ENCODE data around the gene TTLL10. TPM values are rescaled to one million over a fixed set of nuclear protein-coding genes. Genes with fewer than 3 reads are reported as not detected.

The TTLL10 gene
- total and polyA plus RNA-seq, 10 donors: 0.02 to 0.34 (median 0.10) TPM; not detected in 6

GRCh38 chr1:1243266-1243660 lies 69.6 kb downstream of the TTLL10 start:
- Histone ChIP-seq H3K4me3 (no peak overlapping the region), H3K36me3 (no peaks in the 10 kb centered on the region), H3K9me3 (no peaks in the 10 kb centered on the region), H3K4me1 (peaks cover 0 to 28% (median 11%) of the 10 kb centered on the region in 6 donors), H3K27me3 (replicated peaks in 1 of 7) (peaks cover 0 to 93% (median 50%) of the 10 kb centered on the region in 7 donors), H3K27ac (no peak overlapping the region)
- DNase-seq: no peak
- intact Hi-C loops (cut with DNase I; ENCODE audit: low total_unique reads): no loop called here
- no peak for TF ChIP-seq POLR2A (IDR thresholded peaks at IDR 0.05)
- 87 to 95% (median 95%) methylated on average over 4 to 23 of the region's 23 CpGs for WGBS, 5 donors

GRCh38 chr1:1243807-1244191 lies 70.1 kb downstream of the TTLL10 start:
- peaks cover 0 to 88% (median 45%) of the 10 kb centered on the region in 7 donors for H3K27me3 ChIP-seq (replicated peaks in 1 of 7)
- WGBS, 5 donors: 52 to 100% (median 69%) methylated on average over 3 to 23 of the region's 23 CpGs
- no peak overlapping the region for H3K27ac ChIP-seq
- H3K9me3 ChIP-seq: no peaks in the 10 kb centered on the region
- H3K4me1 ChIP-seq: peaks cover 0 to 25% (median 9%) of the 10 kb centered on the region in 6 donors
- intact Hi-C loops (cut with DNase I; ENCODE audit: low total_unique reads): no loop called here
- H3K36me3 ChIP-seq: no peaks in the 10 kb centered on the region
- TF ChIP-seq, protein P1, sequence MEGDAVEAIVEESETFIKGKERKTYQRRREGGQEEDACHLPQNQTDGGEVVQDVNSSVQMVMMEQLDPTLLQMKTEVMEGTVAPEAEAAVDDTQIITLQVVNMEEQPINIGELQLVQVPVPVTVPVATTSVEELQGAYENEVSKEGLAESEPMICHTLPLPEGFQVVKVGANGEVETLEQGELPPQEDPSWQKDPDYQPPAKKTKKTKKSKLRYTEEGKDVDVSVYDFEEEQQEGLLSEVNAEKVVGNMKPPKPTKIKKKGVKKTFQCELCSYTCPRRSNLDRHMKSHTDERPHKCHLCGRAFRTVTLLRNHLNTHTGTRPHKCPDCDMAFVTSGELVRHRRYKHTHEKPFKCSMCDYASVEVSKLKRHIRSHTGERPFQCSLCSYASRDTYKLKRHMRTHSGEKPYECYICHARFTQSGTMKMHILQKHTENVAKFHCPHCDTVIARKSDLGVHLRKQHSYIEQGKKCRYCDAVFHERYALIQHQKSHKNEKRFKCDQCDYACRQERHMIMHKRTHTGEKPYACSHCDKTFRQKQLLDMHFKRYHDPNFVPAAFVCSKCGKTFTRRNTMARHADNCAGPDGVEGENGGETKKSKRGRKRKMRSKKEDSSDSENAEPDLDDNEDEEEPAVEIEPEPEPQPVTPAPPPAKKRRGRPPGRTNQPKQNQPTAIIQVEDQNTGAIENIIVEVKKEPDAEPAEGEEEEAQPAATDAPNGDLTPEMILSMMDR (IDR thresholded peaks at IDR 0.05 in 8 of 11, conservative IDR thresholded peaks at IDR 0.05 in 3 of 11): no peak
- TF ChIP-seq POLR2A (IDR thresholded peaks at IDR 0.05) (no peak), POLR2AphosphoS5 (IDR thresholded peaks at IDR 0.05) (no peak)
- H3K4me3 ChIP-seq: no peak overlapping the region
- DNase-seq: no peak

DNA sequence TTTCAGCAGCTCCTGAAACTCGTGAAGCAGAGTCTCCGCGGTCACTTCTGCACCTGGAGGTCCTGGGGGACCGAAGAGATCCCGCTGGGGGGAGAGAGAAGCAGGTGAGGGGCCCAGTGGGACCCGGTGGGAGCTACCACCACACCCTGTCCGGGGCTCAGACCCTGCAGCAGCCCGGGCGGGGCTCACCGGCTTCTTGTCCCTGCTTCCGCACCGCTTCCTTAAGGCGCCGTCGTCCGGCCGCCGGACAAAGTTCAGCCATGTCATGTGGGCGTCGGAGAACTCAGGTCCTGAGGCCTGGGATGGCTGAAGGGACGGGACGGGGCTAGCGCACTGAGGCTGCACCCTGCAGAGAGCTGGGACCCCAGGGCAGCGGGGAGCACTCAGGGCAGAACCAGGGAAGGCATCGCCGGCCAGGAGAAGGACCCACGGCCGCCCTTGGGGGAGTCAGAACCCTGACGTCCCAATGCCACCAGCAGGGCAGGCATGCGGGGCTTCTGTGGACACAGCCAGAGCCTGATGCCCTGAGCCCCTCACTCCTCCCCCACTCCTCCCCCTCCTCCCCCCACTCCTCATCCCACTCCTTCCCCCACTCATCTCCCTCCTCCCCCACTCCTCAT lies 70.6 kb downstream of the TTLL10 start:
- no peaks in the 10 kb centered on the region for H3K9me3 ChIP-seq
- DNase-seq: no peak
- TF ChIP-seq, protein P1 (IDR thresholded peaks at IDR 0.05 in 8 of 11, conservative IDR thresholded peaks at IDR 0.05 in 3 of 11): no peak
- TF ChIP-seq POLR2AphosphoS5 (IDR thresholded peaks at IDR 0.05) (no peak), POLR2A (IDR thresholded peaks at IDR 0.05) (no peak)
- H3K4me3 ChIP-seq: no peak overlapping the region
- H3K27ac ChIP-seq: no peak overlapping the region
- intact Hi-C loops (cut with DNase I; ENCODE audit: low total_unique reads): no loop called here
- 59 to 75% (median 73%) methylated on average over 25 to 30 of the region's 30 CpGs for WGBS, 5 donors
- H3K4me1 ChIP-seq: peaks cover 0 to 25% (median 9%) of the 10 kb centered on the region in 6 donors
- H3K36me3 ChIP-seq: no peaks in the 10 kb centered on the region
- H3K27me3 ChIP-seq (replicated peaks in 1 of 7): peaks cover 0 to 83% (median 40%) of the 10 kb centered on the region in 7 donors

- no peak for DNase-seq
- no peak overlapping the region for H3K27ac ChIP-seq
- no peak overlapping the region for H3K4me3 ChIP-seq
- H3K27me3 ChIP-seq (replicated peaks in 1 of 7): peaks cover 0 to 73% (median 35%) of the 10 kb centered on the region in 7 donors
- H3K9me3 ChIP-seq: no peaks in the 10 kb centered on the region
- 70 to 90% (median 78%) methylated on average over 9 to 23 of the region's 23 CpGs for WGBS, 5 donors
- TF ChIP-seq POLR2AphosphoS5 (IDR thresholded peaks at IDR 0.05): no peak
- TF ChIP-seq, protein P1 (IDR thresholded peaks at IDR 0.05 in 8 of 11, conservative IDR thresholded peaks at IDR 0.05 in 3 of 11): no peak
- intact Hi-C loops (cut with DNase I; ENCODE audit: low total_unique reads): no loop called here
- peaks cover 0 to 34% (median 13%) of the 10 kb centered on the region in 6 donors for H3K4me1 ChIP-seq
- no peaks in the 10 kb centered on the region for H3K36me3 ChIP-seq
Measured at GRCh38 chr1:1245178-1245816, 71.6 kb downstream of the TTLL10 start.

Measured in spleen (tissue), 11 donors.